ENCODE measurements around the gene KPTN. TPM values are rescaled to one million over a fixed set of nuclear protein-coding genes. Genes with fewer than 3 reads are reported as not detected.
A peak's percentile ranks its signal among the peaks of the same experiment; 100 is the strongest.

The KPTN gene
- total RNA-seq, 1 donor from 2014 or later: 12.0 TPM

DNA sequence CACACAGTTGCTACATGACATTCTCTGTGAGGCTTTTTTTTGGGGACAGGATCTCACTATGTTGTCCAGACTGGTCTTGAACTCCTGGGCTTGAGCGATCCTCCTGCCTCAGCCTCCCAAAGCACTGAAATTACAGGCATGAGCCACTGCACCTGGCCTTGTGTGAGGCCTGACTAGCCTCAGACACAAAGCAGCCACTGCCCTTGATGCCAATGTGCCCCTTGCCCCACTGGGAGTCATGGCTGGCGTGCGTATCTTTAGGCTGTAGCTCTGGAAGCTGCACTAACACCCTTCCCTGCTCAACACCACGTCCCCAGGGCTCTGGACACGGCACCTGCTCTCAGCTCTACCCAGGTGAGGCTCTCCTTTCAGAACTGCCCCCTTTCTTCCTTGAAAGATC, 14.5 kb upstream of the KPTN start:
- H3K27ac Mint-ChIP-seq (ENCODE audit: unreplicated experiment): no peak overlapping the region
- peaks cover 36% of the 10 kb centered on the region for H3K36me3 Mint-ChIP-seq (ENCODE audit: low read depth, unreplicated experiment)
- no peaks in the 10 kb centered on the region for H3K4me1 Mint-ChIP-seq (ENCODE audit: unreplicated experiment)
- peaks cover 7% of the 10 kb centered on the region for H3K27me3 Mint-ChIP-seq (ENCODE audit: unreplicated experiment)
- H3K4me3 Mint-ChIP-seq (ENCODE audit: unreplicated experiment): no peak overlapping the region
- TF ChIP-seq CTCF (IDR thresholded peaks at IDR 0.05; ENCODE audit: unreplicated experiment): no peak
- no peak for DNase-seq (ENCODE audit: low spot score)
- H3K9me3 Mint-ChIP-seq (ENCODE audit: unreplicated experiment): no peaks in the 10 kb centered on the region

DNA sequence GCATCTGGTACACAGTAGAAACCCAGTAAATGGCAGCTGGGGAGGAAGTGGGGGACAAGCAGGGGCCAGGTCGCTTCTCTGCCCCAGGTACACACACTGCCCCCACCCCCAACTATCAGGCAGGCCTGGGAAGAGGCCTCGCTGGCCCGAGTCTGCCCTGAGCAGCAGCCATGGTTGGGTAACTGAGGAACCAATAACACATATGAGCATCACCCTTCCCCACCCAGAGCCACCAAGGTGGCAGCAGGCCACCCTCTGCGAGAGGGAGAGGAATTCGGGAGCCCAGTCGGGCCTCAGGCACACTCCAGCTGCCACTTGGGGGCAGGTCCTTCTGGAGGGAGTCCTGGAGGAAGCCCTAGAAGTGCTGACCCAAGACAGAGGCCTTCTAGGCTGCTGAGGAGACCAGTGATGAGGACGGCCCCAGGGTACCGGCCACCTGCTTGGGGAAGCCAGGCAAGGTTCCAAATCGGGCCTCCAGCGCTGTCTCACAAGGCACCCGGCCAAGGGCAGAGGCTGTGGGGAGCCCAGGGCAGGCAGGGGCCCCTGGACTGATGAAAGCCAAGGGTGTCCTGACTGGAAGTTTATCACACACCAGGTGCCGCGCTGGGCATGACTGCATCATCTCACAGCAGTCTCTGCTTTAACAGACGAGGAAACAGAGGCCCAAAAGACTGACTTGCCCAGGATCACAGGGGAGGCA, 14.0 kb upstream of the KPTN start:
- no peak for TF ChIP-seq CTCF (IDR thresholded peaks at IDR 0.05; ENCODE audit: unreplicated experiment)
- no peaks in the 10 kb centered on the region for H3K9me3 Mint-ChIP-seq (ENCODE audit: unreplicated experiment)
- no peak for DNase-seq (ENCODE audit: low spot score)
- H3K4me3 Mint-ChIP-seq (ENCODE audit: unreplicated experiment): no peak overlapping the region
- no peaks in the 10 kb centered on the region for H3K4me1 Mint-ChIP-seq (ENCODE audit: unreplicated experiment)
- peaks cover 11% of the 10 kb centered on the region for H3K27me3 Mint-ChIP-seq (ENCODE audit: unreplicated experiment)
- no peak overlapping the region for H3K27ac Mint-ChIP-seq (ENCODE audit: unreplicated experiment)
- peaks cover 34% of the 10 kb centered on the region for H3K36me3 Mint-ChIP-seq (ENCODE audit: low read depth, unreplicated experiment)

DNA sequence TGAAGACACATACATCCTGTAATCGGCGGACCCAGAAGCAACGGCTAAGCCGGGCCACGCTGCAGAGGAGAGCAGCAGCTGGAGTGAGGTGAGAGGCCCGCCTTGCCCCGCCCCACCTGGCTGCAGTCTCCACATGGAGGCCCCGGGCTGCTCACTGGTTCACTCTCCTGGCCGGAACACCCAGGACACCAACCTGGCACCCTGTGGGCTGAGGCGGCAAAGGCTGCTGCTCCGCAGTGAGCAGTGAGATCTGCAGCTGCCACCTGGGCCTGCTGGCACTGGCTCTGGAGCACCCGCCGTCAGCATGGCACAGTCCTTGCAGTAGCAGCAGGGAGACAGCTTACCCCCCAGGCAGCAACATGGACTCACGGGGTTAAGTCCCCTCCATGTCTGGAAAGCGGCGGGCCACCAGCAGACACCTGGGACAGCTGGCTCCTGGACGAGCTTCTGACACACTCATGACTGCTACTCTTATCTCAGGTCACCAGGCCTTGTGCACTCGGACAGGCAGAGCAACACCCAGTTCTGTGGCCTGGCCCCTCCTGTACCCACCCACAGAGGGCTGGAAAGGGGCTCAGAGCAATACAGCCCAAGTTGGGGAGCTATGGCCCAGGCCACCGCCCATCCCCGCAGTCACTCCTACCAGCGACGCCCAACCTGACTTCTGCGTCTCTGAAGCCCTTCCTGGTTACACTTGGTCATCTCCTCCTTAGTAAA, 13.2 kb upstream of the KPTN start:
- TF ChIP-seq CTCF (IDR thresholded peaks at IDR 0.05; ENCODE audit: unreplicated experiment): no peak
- Mint-ChIP-seq H3K36me3 (ENCODE audit: low read depth, unreplicated experiment) (peaks cover 27% of the 10 kb centered on the region), H3K4me1 (ENCODE audit: unreplicated experiment) (no peaks in the 10 kb centered on the region), H3K27ac (ENCODE audit: unreplicated experiment) (no peak overlapping the region), H3K27me3 (ENCODE audit: unreplicated experiment) (peaks cover 11% of the 10 kb centered on the region), H3K4me3 (ENCODE audit: unreplicated experiment) (no peak overlapping the region), H3K9me3 (ENCODE audit: unreplicated experiment) (no peaks in the 10 kb centered on the region)
- no peak for DNase-seq (ENCODE audit: low spot score)

GRCh38 chr19:47495478-47496372, 11.7 kb upstream of the KPTN start:
- H3K27ac Mint-ChIP-seq (ENCODE audit: unreplicated experiment): peak overlapping the region; percentile 77
- no peak for DNase-seq (ENCODE audit: low spot score)
- no peak overlapping the region for H3K4me3 Mint-ChIP-seq (ENCODE audit: unreplicated experiment)
- peaks cover 11% of the 10 kb centered on the region for H3K27me3 Mint-ChIP-seq (ENCODE audit: unreplicated experiment)
- no peaks in the 10 kb centered on the region for H3K9me3 Mint-ChIP-seq (ENCODE audit: unreplicated experiment)
- H3K4me1 Mint-ChIP-seq (ENCODE audit: unreplicated experiment): no peaks in the 10 kb centered on the region
- no peak for TF ChIP-seq CTCF (IDR thresholded peaks at IDR 0.05; ENCODE audit: unreplicated experiment)
- H3K36me3 Mint-ChIP-seq (ENCODE audit: low read depth, unreplicated experiment): peaks cover 25% of the 10 kb centered on the region
